GM18517 (cell line): ENCODE data around the gene PARD3B.

Source experiments
- ATAC-seq: cut with Tn5 transposase; IDR thresholded peaks from one replicate; pipeline ENCODE4 v1.9.1; 2021; ENCODE audit warnings: mild to moderate bottlenecking, moderate library complexity; ENCODE audit not compliant: unreplicated experiment

The PARD3B gene

GRCh38 chr2:205427112-205427511, 881.8 kb downstream of the PARD3B start:
- ATAC-seq: no peak

DNA sequence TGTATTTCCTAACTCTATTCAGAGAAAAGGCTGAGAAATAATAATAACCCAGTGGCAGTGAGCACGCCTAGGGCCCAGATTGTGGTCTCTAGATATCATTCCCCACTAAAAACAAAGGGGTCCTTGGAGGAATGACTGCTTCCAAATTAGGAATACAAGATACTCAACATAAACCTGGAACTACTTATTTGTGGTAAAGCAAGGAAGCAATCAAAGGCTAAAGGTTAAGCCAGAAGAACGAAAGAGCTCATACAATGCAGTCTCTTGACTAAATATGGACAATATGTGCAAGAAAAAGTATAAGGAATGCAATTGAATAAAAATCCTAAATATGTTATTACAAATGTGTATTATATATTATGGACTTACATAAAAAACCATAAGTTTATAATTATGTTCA, 883.5 kb downstream of the PARD3B start:
- no peak for ATAC-seq

DNA sequence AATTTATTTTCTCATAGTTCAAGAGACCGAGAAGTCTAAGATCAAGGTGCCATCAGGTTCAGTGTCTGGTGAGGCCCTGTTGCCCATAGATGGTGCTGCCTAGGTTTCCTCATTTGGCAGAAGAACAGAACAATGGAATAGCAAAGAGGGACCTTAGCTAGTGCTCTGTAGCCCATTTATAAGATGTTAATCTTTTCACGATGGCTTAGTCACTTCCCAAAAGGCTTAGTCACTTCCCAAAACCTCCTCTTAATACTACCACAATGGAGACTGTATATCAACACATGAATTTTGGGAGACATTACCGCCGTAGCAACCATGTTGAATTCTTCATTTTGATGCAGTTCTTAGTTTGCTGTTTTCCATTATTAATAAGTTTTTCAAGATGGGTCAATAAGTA, 890.7 kb downstream of the PARD3B start:
- ATAC-seq: no peak

DNA sequence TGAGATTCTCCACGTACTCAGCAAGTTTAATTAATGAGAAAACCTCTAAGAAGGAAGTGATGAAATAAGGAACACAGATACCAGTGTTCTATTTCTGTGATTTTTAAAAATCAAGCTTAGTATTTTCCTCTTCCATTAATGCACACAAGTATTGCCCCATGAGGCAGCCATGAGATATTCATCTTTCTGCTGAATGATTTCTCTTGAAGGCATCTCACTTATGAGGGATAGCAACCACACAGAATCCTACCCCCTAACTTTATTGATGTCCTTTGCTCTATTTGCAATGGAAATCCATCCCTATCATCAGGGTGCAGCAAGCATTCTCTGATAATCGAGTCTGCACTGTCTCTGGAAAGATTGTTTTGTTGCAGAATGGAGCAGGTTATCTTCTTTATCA, 893.0 kb downstream of the PARD3B start:
- no peak for ATAC-seq

DNA sequence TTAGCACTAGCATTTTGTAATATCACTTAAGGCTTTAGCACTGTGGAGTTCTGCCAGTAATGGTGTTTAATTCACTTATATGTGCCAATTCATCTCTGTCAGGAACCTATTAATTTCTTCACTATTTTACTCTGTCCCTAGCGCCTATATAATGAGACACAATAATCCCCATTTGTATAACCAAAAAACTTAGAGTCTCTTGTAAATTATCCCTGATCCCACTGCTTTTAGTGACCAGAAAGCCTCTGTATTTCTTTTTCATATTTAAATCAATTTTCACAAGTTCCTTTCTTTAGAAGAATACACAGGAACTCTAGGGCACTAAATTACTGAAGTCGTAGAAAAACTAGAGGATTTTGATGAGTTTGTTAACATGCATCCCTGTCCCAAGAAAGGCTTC, 894.3 kb downstream of the PARD3B start:
- no peak for ATAC-seq

- ATAC-seq: no peak
Observed at GRCh38 chr2:205441524-205441923, 896.2 kb downstream of the PARD3B start.

GRCh38 chr2:205448189-205448588, 902.9 kb downstream of the PARD3B start:
- ATAC-seq: no peak

DNA sequence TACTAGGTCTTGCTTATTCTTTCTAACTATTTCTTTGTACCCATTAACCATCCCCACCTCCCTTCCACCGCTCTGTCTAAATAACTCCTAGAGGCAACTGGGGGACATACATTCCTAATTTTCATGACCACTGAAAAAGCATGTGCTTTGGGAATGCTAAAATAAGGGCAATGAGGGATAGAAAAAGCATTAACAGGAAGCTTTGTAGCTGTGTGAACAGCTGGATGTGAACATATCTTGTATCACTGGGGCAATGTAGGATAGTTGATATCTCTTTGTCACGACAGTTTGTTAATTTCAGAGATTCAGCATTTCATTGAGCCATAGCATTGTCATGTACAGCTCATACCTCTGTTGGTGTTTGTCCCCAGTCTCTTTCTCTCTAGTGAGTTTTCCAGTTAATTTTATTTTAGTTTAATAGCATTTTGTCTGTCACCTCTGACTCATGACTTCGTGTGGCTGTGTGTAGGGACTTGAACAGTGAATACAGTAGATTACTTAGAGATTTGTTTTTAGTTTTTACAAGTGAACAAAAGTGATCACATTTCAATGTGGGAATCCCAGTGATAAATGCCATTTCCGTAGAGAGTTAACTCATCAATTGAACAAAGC, 906.7 kb downstream of the PARD3B start:
- ATAC-seq: no peak

GRCh38 chr2:205453202-205453601, 907.9 kb downstream of the PARD3B start:
- no peak for ATAC-seq

DNA sequence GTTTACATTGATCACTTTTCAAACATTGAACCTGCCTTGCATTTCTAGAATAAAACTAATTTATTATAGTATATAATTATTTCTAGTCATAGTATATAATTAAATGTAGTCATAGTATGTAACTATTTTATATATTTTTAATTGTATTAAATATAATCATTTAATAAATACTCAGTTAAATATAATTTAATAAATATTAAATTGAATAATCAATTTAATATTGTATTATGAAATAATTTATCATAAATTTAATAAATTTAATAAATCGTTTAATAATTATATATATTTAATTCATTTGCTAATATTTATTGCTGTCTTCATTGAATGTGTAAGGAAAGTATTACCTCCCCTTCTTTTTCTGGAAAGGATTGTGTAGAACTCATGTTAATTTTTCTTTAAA, 911.4 kb downstream of the PARD3B start:
- ATAC-seq: no peak

GRCh38 chr2:205460217-205460616, 914.9 kb downstream of the PARD3B start:
- ATAC-seq: no peak

DNA sequence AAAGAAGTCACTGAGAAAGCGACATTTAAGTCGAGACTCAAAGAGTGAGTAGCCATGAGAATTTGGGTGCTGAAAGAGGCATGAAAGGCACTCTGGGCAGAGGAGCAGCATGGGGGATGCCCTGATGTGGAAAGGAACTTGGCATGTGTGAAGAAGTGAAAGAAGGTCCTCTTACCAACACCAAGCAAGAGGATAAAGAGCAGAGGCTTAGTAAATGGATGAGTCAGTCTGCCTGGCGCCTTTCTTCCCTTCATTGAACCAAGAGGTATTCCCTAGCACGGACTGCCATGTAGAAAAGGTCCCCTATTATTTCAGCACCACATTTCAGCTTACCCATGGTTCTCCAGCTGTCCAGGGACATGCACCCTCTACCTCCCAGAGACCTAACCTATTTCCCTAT, 915.9 kb downstream of the PARD3B start:
- no peak for ATAC-seq

GRCh38 chr2:205461678-205462665, 916.7 kb downstream of the PARD3B start:
- no peak for ATAC-seq

DNA sequence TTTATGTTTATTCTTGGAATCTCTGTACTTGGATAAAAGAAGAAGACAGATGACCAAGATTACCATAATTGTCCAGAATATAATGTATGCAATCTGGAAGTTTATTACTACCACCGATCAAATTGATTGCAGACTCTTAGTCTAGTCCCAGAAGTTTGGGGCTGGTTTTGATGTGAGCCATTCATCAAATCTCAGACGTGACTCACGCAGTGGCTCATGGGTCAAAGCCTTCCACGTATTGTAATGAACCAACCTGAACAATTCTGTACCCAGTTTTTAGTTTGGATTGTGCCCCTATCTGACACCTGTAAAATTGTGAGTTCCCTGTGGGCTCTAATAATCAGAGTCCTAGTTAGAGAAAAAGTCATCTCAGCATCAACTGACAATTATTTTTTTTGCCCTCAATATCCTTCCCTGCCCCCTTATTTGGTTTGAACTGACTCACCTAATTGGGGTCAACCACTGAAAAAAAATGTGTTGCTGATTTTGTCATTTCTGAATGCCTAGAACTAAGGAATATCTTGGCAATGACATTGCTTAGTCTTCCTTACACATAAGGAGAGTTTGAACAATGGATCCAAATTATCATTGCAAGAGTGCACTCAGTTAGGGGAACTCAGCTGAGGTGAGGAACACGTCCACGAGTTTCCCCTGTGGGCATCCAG, 917.5 kb downstream of the PARD3B start:
- ATAC-seq: no peak

DNA sequence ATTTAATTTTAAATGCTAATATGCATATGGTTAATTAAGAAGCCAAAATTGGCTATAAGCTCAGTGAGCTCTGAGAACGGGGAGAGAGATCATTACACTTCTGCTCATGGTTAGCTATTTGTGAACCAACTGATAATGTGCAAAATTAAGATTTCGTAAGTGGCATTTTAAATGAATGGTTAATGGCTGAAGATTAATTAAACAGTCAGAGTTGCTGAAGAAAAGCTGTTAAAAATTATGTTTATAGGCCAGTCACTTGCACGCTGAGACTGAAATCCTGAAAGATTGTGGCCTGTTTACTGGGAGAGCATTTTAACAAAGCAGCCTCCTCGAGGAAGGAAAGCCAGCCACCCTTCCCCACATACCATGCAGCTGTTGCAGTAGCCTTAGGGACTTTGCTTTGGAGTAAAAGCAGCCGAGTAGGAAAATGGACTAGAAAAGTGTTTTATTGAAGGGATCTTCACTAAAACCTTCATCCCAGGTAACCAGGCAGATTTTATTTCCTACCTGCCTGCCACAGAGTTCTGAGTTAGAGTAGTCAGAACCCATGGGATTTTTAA, 918.3 kb downstream of the PARD3B start:
- ATAC-seq: no peak

DNA sequence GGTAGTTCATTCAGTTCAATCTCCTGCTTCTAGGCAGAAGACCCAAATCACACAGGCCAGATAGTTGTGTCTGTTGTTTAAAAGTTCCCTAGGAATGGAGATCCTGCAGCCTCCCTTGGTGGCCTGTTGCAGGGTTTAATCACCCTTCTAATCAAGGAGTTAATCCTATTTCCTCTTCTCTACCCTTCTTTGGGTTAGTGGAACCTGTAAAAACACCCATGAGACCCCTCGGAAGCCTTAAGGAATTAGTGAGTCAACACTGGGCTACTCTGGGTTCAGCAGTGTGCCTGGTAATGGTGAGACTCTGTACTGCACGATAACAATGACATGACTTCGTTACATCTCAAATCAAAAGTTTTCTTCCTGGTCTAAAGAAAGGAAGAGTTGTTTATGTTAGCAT, 919.4 kb downstream of the PARD3B start:
- ATAC-seq: no peak

DNA sequence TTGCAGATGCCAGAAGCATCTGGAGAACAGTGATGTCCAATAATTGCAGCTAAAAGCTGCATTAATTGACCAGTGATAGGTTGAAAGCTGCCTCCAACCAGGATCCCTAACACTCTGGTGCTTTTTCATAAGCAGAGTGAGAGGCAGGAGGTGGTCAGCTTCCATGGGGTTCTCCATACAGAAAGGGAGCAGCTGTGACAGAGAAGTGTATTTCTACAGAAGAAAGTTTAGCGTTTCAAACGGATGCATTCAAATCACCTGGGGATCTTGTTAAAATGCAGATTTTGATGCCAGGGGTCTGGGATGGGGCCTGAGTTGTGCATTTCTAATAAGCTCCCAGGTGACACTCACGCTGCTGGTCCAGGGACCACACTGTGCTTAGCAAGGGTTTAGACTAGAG, 920.5 kb downstream of the PARD3B start:
- no peak for ATAC-seq

DNA sequence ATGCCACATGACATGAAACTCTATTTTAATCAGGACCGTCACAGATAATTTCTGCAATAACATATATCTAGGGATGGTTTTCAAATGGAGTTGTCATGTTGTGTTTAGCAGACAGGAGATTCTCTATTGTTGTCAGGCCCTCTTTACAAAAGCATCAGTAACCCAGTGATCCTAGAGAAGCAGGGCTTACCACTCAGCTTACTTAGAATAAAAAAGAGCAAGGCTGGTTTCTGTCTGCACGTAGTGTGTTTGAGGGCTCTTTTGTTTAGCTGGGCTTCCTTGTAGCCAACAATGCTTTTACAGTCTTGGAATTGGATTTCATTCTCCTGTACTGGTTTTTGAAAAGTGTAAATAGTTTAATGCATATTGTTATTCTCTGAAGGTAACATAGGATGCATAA, 926.5 kb downstream of the PARD3B start:
- no peak for ATAC-seq

GRCh38 chr2:205473791-205474190, 928.5 kb downstream of the PARD3B start:
- ATAC-seq: no peak

- ATAC-seq: no peak
Observed at GRCh38 chr2:205474741-205475415, 929.6 kb downstream of the PARD3B start.

DNA sequence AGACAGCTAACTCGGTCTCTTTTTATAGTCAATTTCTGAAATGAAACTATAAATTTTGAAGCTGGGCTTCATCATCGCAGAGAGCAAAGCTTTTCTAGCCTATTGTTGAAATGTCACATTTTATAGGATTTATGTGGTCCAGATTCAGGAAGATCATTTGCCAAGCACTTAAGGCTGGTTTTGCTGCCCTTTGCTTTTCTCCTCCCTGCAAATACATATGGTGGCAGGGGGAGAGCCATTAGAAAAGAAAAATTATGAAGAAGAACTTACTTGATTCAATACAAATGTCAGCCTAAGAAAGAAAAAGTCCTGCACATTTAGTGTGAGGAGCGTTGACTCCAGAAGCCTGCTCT, 930.1 kb downstream of the PARD3B start:
- ATAC-seq: no peak
